GM20000 (cell line): ENCODE results near the gene LZTS2.
A peak's percentile ranks its signal among the peaks of the same experiment; 100 is the strongest.

Source experiments
- DNase-seq: peaks from one replicate; pipeline ENCODE4 v3.0.0; 2012; ENCODE audit warnings: low spot score
- CTCF ChIP-seq: IDR thresholded peaks from 2 replicates; pipeline ENCODE4 v1.5.1; 2012; ENCODE audit warnings: mild to moderate bottlenecking, control low read depth; ENCODE audit errors: extremely low read depth, missing control alignments

The LZTS2 gene

GRCh38 chr10:101047961-101048892, 48.6 kb downstream of the LZTS2 start:
- no peak for TF ChIP-seq CTCF
- DNase-seq, result no peak

GRCh38 chr10:101050208-101051069, 50.8 kb downstream of the LZTS2 start:
- DNase-seq, result peak; percentile 87

GRCh38 chr10:101052285-101052684, 52.7 kb downstream of the LZTS2 start:
- DNase-seq, result no peak
- TF ChIP-seq CTCF, result no peak

More at GRCh38 chr10:101050208-101051069, 50.8 kb downstream of the LZTS2 start:
- TF ChIP-seq CTCF, result peak; percentile 90

GRCh38 chr10:101053516-101053915, 53.9 kb downstream of the LZTS2 start:
- TF ChIP-seq CTCF, result no peak
- no peak for DNase-seq

GRCh38 chr10:101054351-101054750, 54.7 kb downstream of the LZTS2 start:
- no peak for TF ChIP-seq CTCF
- DNase-seq, result no peak

- DNase-seq, result no peak
- no peak for TF ChIP-seq CTCF
Observed at GRCh38 chr10:101054876-101055275, 55.3 kb downstream of the LZTS2 start.

GRCh38 chr10:101055411-101055810, 55.8 kb downstream of the LZTS2 start:
- TF ChIP-seq CTCF, result no peak
- DNase-seq, result no peak
